Measurements from ENCODE around the gene DSTYK. TPM values are rescaled to one million over a fixed set of nuclear protein-coding genes. Genes with fewer than 3 reads are reported as not detected.

The DSTYK gene
- polyA plus RNA-seq, 1 of the 3 experiments (the other 2 are of a cell fraction) = 4.4 TPM

DNA sequence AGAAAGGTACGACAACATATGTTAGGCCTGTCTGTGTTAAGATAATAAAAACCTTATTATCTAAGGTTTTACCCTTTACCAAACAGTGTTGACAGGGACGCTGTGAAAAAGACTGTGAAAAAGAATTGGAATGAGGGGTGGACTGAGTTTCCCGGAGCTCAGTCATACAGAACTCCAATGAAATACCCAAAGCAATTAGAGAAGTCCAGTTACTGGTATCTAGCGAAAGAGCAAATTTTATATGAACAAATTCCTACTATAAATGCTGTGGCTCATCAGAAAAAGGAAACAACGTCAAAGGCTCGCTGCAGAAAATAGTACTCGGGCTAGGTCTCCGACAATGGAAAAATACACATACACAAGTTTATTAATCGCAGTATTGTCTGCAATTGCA lies 89.0 kb downstream of the DSTYK start:
- POLR2A ChIA-PET = no interaction called here
- Histone ChIP-seq H3K4me2 (peak overlapping the region; percentile 87), H3K27ac (ENCODE audit: low read depth in 2 of 2, low read length in 1 of 2) (peak overlapping the region; percentile 87 to 96), H3K27me3 (ENCODE audit: insufficient read depth) (no peaks in the 10 kb centered on the region), H3F3A (replicated peaks; ENCODE audit: insufficient read depth) (peaks cover 5% of the 10 kb centered on the region), H2AFZ (ENCODE audit: low read depth) (peak overlapping the region; percentile 94), H3K9me3 (no peaks in the 10 kb centered on the region), H3K36me3 (replicated peaks in 1 of 2; ENCODE audit: control insufficient read depth in 1 of 2, insufficient read depth in 2 of 2, low read length in 1 of 2) (peaks cover 0 to 3% of the 10 kb centered on the region in 2 experiments), H3K79me2 (ENCODE audit: insufficient read depth) (peaks cover 42% of the 10 kb centered on the region), H4K20me1 (ENCODE audit: insufficient read depth) (no peaks in the 10 kb centered on the region), H3K9me2 (no peaks in the 10 kb centered on the region), H3K9ac (peak overlapping the region; percentile 95), H3K4me1 (ENCODE audit: control insufficient read depth in 1 of 2, insufficient read depth in 2 of 2, low read depth in 1 of 2, low read length in 1 of 2) (peaks cover 11 to 17% of the 10 kb centered on the region in 2 experiments; a peak in 3 of 4 replicates), H3K4me3 (ENCODE audit: low read depth in 2 of 2, low read length in 1 of 2) (peak overlapping the region; percentile 80 to 92)
- WGBS (ENCODE audit: low lambda C conversion rate) = 35% methylated on average over 9 of the region's 9 CpGs
- TF ChIP-seq SMC3 (IDR thresholded peaks at IDR 0.05; ENCODE audit: low read depth, low read length) (no peak), TCF12 (IDR thresholded peaks at IDR 0.05) (no peak), SIN3A (IDR thresholded peaks at IDR 0.05; ENCODE audit: borderline replicate concordance, low read depth, low read length) (no peak), JUND (IDR thresholded peaks at IDR 0.05) (no peak), ELF1 (IDR thresholded peaks at IDR 0.05) (no peak), NRF1 (IDR thresholded peaks at IDR 0.05; ENCODE audit: low read depth, low read length) (no peak), RCOR1 (IDR thresholded peaks at IDR 0.05; ENCODE audit: low read length) (no peak), GATA2 (CRISPR knock-in tag; IDR thresholded peaks at IDR 0.05) (no peak), NFIC (IDR thresholded peaks at IDR 0.05; ENCODE audit: borderline replicate concordance) (no peak), RFX5 (IDR thresholded peaks at IDR 0.05; ENCODE audit: low read length) (no peak), RAD21 (IDR thresholded peaks at IDR 0.05; ENCODE audit: low read length) (no peak), MXI1 (IDR thresholded peaks at IDR 0.05; ENCODE audit: low read depth, low read length) (no peak), RXRA (IDR thresholded peaks at IDR 0.05; ENCODE audit: borderline replicate concordance, low read depth) (no peak)
- TF ChIP-seq, protein P1, sequence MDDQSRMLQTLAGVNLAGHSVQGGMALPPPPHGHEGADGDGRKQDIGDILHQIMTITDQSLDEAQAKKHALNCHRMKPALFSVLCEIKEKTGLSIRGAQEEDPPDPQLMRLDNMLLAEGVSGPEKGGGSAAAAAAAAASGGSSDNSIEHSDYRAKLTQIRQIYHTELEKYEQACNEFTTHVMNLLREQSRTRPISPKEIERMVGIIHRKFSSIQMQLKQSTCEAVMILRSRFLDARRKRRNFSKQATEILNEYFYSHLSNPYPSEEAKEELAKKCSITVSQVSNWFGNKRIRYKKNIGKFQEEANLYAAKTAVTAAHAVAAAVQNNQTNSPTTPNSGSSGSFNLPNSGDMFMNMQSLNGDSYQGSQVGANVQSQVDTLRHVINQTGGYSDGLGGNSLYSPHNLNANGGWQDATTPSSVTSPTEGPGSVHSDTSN (IDR thresholded peaks at IDR 0.05) = no peak
- TF ChIP-seq, protein P2, sequence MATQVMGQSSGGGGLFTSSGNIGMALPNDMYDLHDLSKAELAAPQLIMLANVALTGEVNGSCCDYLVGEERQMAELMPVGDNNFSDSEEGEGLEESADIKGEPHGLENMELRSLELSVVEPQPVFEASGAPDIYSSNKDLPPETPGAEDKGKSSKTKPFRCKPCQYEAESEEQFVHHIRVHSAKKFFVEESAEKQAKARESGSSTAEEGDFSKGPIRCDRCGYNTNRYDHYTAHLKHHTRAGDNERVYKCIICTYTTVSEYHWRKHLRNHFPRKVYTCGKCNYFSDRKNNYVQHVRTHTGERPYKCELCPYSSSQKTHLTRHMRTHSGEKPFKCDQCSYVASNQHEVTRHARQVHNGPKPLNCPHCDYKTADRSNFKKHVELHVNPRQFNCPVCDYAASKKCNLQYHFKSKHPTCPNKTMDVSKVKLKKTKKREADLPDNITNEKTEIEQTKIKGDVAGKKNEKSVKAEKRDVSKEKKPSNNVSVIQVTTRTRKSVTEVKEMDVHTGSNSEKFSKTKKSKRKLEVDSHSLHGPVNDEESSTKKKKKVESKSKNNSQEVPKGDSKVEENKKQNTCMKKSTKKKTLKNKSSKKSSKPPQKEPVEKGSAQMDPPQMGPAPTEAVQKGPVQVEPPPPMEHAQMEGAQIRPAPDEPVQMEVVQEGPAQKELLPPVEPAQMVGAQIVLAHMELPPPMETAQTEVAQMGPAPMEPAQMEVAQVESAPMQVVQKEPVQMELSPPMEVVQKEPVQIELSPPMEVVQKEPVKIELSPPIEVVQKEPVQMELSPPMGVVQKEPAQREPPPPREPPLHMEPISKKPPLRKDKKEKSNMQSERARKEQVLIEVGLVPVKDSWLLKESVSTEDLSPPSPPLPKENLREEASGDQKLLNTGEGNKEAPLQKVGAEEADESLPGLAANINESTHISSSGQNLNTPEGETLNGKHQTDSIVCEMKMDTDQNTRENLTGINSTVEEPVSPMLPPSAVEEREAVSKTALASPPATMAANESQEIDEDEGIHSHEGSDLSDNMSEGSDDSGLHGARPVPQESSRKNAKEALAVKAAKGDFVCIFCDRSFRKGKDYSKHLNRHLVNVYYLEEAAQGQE (IDR thresholded peaks at IDR 0.05; ENCODE audit: low read depth, low read length) = no peak
- TF ChIP-seq, protein P3, sequence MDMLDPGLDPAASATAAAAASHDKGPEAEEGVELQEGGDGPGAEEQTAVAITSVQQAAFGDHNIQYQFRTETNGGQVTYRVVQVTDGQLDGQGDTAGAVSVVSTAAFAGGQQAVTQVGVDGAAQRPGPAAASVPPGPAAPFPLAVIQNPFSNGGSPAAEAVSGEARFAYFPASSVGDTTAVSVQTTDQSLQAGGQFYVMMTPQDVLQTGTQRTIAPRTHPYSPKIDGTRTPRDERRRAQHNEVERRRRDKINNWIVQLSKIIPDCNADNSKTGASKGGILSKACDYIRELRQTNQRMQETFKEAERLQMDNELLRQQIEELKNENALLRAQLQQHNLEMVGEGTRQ (IDR thresholded peaks at IDR 0.05; ENCODE audit: borderline replicate concordance, low read depth, low read length) = no peak
- TF ChIP-seq, protein P4, sequence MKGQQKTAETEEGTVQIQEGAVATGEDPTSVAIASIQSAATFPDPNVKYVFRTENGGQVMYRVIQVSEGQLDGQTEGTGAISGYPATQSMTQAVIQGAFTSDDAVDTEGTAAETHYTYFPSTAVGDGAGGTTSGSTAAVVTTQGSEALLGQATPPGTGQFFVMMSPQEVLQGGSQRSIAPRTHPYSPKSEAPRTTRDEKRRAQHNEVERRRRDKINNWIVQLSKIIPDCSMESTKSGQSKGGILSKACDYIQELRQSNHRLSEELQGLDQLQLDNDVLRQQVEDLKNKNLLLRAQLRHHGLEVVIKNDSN (IDR thresholded peaks at IDR 0.05; ENCODE audit: borderline replicate concordance, low read depth) = no peak
- no peak for DNase-seq
- CTCF ChIA-PET = interaction anchor here (0.7 to 3.7 kb wide), 12 partner anchors 12 to 137 kb away, joined by 3 to 19 read pairs (median 3); no protein-coding TSS in a partner anchor

All from SK-N-SH (cell line).